NCI-H82 treated with DMSO at 0.1 percent for 48 hours (cell line): Measurements from ENCODE around the gene HCST.
A peak's percentile ranks its signal among the peaks of the same experiment; 100 is the strongest.

Experiments
- DNase-seq: peaks from one replicate; lab custom pipeline; 2025; ENCODE audit not compliant: unreplicated experiment; lab: John Stamatoyannopoulos, UW

The HCST gene

GRCh38 chr19:35935911-35936737, 33.8 kb downstream of the HCST start, which contains the start of gene LRFN3:
LRFN3 (plus strand) TSS chr19:35936374; CDS start chr19:35939426, 3,052 bp downstream.
- peak; percentile 70 for DNase-seq

GRCh38 chr19:35936738-35937268, 34.5 kb downstream of the HCST start:
- no peak for DNase-seq

- DNase-seq, result no peak
These were observed 35.3 kb downstream of the HCST start for GRCh38 chr19:35937345-35938281.

- no peak for DNase-seq
These were observed 36.2 kb downstream of the HCST start for GRCh38 chr19:35938282-35939224.

- no peak for DNase-seq
These were observed 37.2 kb downstream of the HCST start for GRCh38 chr19:35939307-35940077.

- no peak for DNase-seq
These were observed 37.9 kb downstream of the HCST start for GRCh38 chr19:35940078-35940775.

GRCh38 chr19:35940839-35941238, 38.5 kb downstream of the HCST start:
- no peak for DNase-seq

- DNase-seq, result no peak
These were observed 39.9 kb downstream of the HCST start for GRCh38 chr19:35942235-35942634.

GRCh38 chr19:35943321-35944301, 41.3 kb downstream of the HCST start:
- DNase-seq, result no peak

- no peak for DNase-seq
These were observed 42.2 kb downstream of the HCST start for GRCh38 chr19:35944556-35944955.

- DNase-seq, result no peak
These were observed 42.9 kb downstream of the HCST start for GRCh38 chr19:35945121-35945790.

GRCh38 chr19:35946203-35946602, 43.9 kb downstream of the HCST start:
- DNase-seq, result no peak

- DNase-seq, result no peak
These were observed 46.8 kb downstream of the HCST start for GRCh38 chr19:35949131-35949530.
